HG03060 (cell line): ENCODE measurements around the gene JAK3.

Source experiments
- ATAC-seq: cut with Tn5 transposase; IDR thresholded peaks from one replicate; pipeline ENCODE4 v1.9.1; 2021; ENCODE audit warnings: low read depth, moderate number of reproducible peaks; ENCODE audit not compliant: unreplicated experiment

The JAK3 gene

GRCh38 chr19:17866312-17866963, 18.7 kb upstream of the JAK3 start:
- no peak for ATAC-seq

- no peak for ATAC-seq
These were observed 17.9 kb upstream of the JAK3 start for GRCh38 chr19:17865364-17866311.

DNA sequence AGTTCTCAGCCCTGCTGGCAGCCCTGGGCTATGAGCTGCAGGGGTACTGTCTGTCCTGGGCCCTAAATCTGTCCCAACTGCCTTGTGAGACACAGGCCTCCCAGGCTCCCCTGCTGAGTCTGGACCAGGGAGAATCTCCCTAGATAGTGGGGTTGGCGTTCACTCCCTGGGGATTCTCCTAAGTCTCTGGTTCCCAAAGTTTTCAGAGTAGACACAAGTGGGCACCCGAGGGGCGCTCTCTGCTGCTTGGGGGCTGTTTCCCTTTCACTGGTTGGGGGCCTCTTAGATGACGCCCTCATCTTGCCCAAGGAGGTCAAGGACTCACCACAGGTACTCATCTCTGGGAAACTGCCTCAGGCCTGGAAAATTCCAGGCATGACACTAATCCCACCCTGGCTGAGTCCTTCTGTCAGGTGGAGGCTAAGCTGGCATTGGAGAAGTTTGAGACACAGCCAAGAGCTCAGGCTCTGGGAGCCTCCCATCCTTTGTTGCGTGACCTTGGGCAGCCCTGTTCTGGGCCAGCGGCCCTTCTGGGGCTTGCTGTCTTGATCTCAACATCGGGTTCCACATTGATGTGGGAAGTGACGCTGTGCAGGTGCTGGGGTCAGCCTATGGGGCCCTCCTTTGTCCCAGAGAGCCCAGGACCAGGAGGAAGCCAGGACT, 15.9 kb upstream of the JAK3 start:
- ATAC-seq, result no peak

DNA sequence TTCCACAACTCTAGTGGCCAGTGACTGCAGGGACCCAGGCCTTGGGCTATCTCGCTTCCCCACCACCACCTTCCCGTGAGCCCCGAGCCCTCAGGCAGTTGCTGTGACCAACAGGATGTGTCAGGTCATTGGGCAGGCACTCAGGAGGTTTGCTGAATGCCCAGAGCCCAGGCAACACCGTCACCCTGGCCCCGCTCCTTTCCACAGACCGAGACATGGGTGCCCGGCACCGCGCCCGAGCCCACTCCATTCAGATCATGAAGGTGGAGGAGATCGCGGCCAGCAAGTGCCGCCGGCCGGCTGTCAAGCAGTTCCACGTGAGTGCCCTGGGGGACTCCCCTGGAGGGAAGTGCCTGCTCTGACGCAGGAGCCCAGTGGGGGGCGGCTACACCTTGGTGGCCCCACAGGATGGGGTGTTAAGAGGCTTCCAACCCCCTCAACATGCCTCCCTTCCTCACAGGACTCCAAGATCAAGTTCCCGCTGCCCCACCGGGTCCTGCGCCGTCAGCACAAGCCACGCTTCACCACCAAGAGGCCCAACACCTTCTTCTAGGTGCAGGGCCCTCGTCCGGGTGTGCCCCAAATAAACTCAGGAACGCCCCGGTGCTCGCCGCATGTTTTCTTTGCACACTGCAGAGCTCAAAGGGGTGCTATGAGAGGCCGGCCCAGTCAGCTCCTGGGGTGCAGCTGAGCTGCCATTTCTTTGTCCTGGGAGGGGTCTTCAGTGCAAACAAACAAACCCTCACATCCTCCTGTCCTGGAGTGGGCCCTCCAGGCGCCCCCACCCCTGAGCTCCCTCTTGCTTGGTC, 15.1 kb upstream of the JAK3 start:
- ATAC-seq, result no peak

GRCh38 chr19:17861542-17862402, 14.0 kb upstream of the JAK3 start:
- ATAC-seq, result no peak

DNA sequence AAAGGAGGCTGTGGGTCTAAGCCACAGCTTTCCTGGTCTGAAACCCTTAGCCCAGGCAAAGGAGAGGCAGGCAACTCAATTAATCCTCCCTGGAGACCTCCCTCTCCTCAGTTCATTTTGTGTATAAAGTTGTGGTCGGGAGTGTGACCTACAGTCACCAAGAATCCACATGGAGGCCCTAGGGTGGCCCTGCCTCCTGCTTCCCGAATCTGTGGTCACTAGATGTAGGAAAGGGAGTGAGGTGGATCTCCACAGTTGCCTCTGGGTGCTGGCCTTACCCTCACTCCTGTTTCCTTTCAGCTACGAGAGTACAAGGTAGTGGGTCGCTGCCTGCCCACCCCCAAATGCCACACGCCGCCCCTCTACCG, 13.2 kb upstream of the JAK3 start:
- no peak for ATAC-seq

DNA sequence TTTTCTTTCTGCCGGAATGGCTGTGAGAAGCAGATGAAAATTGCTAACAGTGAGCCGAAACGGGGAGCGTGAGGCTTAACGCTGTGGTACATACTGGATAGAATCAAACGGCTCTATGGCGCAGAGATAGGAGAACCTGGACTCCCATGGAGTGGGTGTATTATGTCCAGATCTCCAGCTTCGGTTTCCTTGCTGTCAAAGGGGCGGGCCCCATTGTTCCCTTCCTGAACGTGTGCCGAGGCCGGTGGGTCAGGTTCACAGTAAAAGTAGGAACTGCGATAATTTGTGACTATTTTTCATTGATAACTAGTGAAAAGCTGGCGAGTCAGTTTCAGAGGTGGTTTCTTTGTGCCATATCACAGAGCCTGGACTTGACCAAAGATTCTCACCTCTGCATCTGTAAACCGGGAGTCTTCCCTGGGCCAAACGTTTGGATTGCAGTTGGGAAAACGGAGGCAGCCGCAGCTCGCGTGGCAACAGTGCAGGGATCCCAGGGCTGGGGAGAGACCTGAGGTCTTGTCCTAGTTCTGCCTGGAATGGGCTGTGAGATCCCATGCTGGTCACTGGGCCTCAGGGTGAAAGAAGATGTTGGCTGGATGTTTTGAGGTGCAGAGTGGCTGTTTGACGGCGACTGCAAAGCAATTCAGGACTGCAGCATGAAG, 12.7 kb upstream of the JAK3 start:
- ATAC-seq, result no peak

- ATAC-seq, result peak; percentile 93
These were observed 11.9 kb upstream of the JAK3 start, which contains the start of gene RPL18A for GRCh38 chr19:17859533-17860330. Gene RPL18A (plus strand): TSS chr19:17859910. CDS start chr19:17859957, 47 bp downstream.

DNA sequence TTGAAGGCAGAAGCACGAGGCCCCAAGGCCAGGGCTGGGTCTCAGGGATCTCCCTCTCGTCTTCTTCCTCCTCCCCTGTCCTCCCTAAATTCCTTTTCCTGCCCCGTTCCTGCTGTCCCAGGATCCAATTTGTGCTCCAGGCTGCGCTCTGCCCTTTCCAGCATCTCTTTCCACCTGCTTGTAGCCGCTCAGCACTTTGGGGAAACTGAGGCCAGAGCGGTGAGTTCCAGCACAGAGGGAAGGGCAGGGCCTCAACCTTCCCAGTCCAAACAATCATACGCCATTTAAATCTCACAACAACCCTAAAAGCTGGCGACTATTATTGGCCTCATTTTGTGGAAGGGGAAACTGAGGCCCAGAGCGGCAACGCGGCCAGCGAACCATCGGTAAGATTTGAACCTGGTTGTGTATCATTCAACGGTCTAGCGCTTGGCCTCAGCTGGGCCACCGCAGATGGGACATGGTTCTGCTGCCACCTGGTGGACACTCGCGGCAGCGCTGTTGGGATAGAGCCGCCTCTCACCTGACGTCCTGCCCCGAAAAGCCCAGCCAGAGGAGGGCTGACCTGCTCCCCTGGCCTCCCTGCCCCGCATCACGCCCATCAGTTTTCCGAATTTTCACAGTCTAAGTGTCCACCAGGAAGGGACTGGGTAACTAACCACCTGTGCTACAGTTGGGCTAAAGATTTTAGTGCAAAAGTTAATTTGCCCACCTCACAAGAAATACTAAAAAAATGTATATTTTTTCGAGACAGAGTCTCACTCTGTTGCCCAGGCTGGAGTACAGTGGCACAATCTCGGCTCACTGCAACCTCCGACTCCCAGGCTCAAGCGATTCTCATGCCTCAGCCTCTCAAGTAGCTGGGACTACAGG, 7.7 kb upstream of the JAK3 start:
- no peak for ATAC-seq

DNA sequence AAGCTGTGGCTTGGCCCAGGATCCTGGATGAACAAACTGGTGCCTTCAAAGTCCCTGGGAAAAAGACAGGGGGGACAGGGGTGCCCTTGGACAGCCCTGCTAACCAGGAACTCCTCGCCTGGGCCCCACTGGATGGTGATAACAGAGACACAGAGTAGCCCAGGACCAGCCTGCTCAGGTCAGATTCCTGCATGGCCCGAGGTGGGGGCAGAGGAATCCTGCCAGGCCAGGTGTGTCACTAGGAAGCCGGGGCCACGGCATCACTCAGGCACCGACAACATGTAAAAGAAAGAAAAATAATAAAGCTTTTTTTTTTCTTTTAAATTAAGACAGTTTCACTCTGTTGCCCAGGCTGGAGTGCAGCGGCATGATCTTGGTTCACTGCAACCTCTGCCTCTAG, 6.3 kb upstream of the JAK3 start:
- no peak for ATAC-seq

GRCh38 chr19:17848595-17849292, 962 bp upstream of the JAK3 start:
- ATAC-seq, result no peak

DNA sequence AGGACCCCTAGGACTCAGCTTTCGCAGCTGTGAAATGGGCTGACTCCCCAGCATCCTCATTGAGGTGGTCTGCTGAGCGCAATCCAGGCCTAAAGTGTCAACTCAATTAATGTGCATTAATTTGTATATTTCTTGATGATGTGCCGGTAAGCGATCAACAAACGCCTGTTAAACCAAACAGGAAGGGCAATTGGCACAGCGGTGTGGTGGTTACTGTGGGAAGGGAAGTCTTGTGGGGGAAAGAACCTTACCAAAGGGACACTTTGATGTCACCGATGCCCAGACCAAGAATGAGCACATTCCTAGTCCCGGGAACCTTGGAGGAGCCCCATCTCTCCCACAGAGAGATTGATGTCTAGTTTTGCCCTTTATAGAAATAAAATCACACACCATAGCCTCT, 1.6 kb downstream of the JAK3 start:
- no peak for ATAC-seq

DNA sequence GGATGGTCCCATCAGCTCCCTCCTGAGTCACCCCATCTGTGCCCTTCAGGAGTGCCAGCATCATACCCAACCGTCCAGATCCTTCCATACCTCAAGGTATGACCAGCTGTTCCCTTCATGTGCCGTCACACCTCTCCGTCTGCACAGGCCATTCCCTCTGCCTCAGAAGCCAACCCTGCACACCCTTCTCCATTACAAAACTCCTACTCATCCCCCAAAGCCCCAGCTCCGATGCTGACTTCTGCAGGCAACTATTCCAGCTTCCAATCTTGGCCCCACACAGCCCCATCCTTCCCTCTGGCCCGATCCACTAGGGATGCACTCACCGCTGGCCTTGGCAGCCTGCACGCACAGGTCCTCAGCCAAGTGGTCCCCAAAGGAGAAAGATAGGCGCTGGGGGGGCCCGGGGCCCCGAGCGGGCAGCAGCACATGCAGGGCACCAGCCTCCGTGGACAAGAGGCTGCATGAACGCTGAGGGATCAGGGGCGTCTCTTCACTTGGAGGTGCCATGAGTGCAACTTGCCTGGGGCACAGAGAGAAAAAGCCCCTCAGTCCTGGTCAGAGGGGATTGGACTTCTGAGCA, 3.8 kb downstream of the JAK3 start:
- no peak for ATAC-seq

- no peak for ATAC-seq
These were observed 4.4 kb downstream of the JAK3 start for GRCh38 chr19:17843292-17843827.

- ATAC-seq, result no peak
These were observed 5.0 kb downstream of the JAK3 start for GRCh38 chr19:17842663-17843291.
